HCT116 (cell line): ENCODE data around the gene CUL9. TPM values are rescaled to one million over a fixed set of nuclear protein-coding genes. Genes with fewer than 3 reads are reported as not detected.

Experiments
- ATAC-seq: fragments of 200-7000 bp; cut with Tn5 transposase; 2 replicates; pipeline ENCODE4 v1.9.1; 2020; ENCODE audit warnings: mild to moderate bottlenecking, moderate library complexity
- BruUV-seq: library from RNA; stranded (reverse); fragments of 400-500 nt; replicated peaks from 2 replicates; lab custom pipeline; 2021; lab: Mats Ljungman, UMichigan
- CTCF ChIA-PET: fragments of 300-600 bp; sonication (Branson Sonifier 250); formaldehyde crosslinking; loops from one replicate; lab custom pipeline; 2021; ENCODE audit warnings: antibody characterized with exemption; lab: Charles Lee
- POLR2A ChIA-PET: fragments of 300-600, 350-600 bp; sonication (Branson Sonifier 250); formaldehyde crosslinking; loops from one replicate; lab custom pipeline; 2021; ENCODE audit warnings: antibody characterized with exemption; lab: Charles Lee
- RAD21 ChIA-PET, 2 experiments: fragments of 300-600 bp; sonication (Branson Sonifier 250); formaldehyde crosslinking; loops; one replicate each; lab custom pipeline; 2023; ENCODE audit warnings: low total read pairs in 2 of 2; ENCODE audit not compliant: uncharacterized antibody in 2 of 2, unreplicated experiment in 2 of 2, low non-redundant PET in 1 of 2; lab: Charles Lee
- DNase-seq: peaks from one replicate; pipeline ENCODE4 v3.0.0-alpha.2; 2010; ENCODE audit warnings: low read depth, low spot score
- H2AFZ ChIP-seq: fragments of 200-600 bp; shearing (Covaris generic), sonication (generic); 2 replicates; pipeline ENCODE4 v1.6.1; 2017; ENCODE audit warnings: low read depth, mixed run types, mixed read lengths, antibody characterized with exemption, low read length; ENCODE audit not compliant: poor library complexity, severe bottlenecking
- H3K27ac ChIP-seq: 2 replicates; pipeline ENCODE4 v1.5.1; 2012; ENCODE audit warnings: low read depth, low read length
- H3K27me3 ChIP-seq: fragments of 200-600 bp; sonication (generic); 2 replicates; pipeline ENCODE4 v1.6.1; 2016; ENCODE audit warnings: mixed run types, low read length, mixed read lengths; ENCODE audit not compliant: insufficient read depth
- H3K36me3 ChIP-seq, 2 experiments: fragments of 200-500 bp in 1 of 2; fragments of 200-600 bp in 1 of 2; sonication (Bioruptor generic) in 1 of 2; sonication (generic) in 1 of 2; 2 replicates each; pipeline versions ENCODE4 v1.5.1 to v1.6.1; 2014 to 2016; ENCODE audit warnings: low read length in 2 of 2, inconsistent platforms in 1 of 2, mixed read lengths in 1 of 2, mixed run types in 1 of 2; ENCODE audit not compliant: insufficient read depth in 2 of 2, control insufficient read depth in 1 of 2
- H3K4me1 ChIP-seq, 2 experiments: fragments of 200-600 bp in 1 of 2; sonication (generic) in 1 of 2; 2 replicates each; pipeline versions ENCODE4 v1.5.1 to v1.6.1; 2012 to 2017; ENCODE audit warnings: low read length in 2 of 2, inconsistent platforms in 1 of 2, mild to moderate bottlenecking in 1 of 2, mixed read lengths in 1 of 2, mixed run types in 1 of 2, moderate library complexity in 1 of 2; ENCODE audit not compliant: insufficient read depth in 2 of 2, control insufficient read depth in 1 of 2
- H3K4me2 ChIP-seq: fragments of 200-600 bp; sonication (generic); 2 replicates; pipeline ENCODE4 v1.6.1; 2017; ENCODE audit warnings: mixed run types, low read length, mixed read lengths
- H3K4me3 ChIP-seq, 2 experiments: fragments of 200-600 bp in 1 of 2; sonication (generic) in 1 of 2; replicated peaks in 1 of 2; 2 replicates each; pipeline ENCODE4 v1.5.1; 2011 to 2016; ENCODE audit warnings: low read length in 2 of 2, control low read depth in 1 of 2, low read depth in 1 of 2, mild to moderate bottlenecking in 1 of 2, mixed read lengths in 1 of 2, mixed run types in 1 of 2
- H3K79me2 ChIP-seq: fragments of 200-600 bp; sonication (generic); 2 replicates; pipeline ENCODE4 v1.6.1; 2017; ENCODE audit warnings: mild to moderate bottlenecking, mixed run types, low read length, moderate library complexity, mixed read lengths; ENCODE audit not compliant: insufficient read depth
- H3K9ac ChIP-seq: fragments of 200-600 bp; sonication (generic); 2 replicates; pipeline ENCODE4 v1.6.1; 2016; ENCODE audit warnings: low read length, mixed read lengths
- H3K9me2 ChIP-seq: fragments of 200-600 bp; sonication (generic), shearing (Covaris generic); 2 replicates; pipeline ENCODE4 v1.6.1; 2017; ENCODE audit warnings: mixed run types, mild to moderate bottlenecking, moderate library complexity; ENCODE audit not compliant: insufficient read depth
- H3K9me3 ChIP-seq, 2 experiments: fragments of 200-500 bp in 1 of 2; fragments of 200-600 bp in 1 of 2; sonication (Bioruptor generic) in 1 of 2; sonication (generic) in 1 of 2; 2 replicates each; pipeline ENCODE4 v1.6.1; 2014 to 2017; ENCODE audit warnings: low read length in 2 of 2, mixed read lengths in 2 of 2, inconsistent platforms in 1 of 2, low read depth in 1 of 2, mild to moderate bottlenecking in 1 of 2, mixed run types in 1 of 2, moderate library complexity in 1 of 2; ENCODE audit not compliant: control insufficient read depth in 1 of 2, insufficient read depth in 1 of 2
- H4K20me1 ChIP-seq: fragments of 200-600 bp; sonication (generic), shearing (Covaris generic); 2 replicates; pipeline ENCODE4 v1.6.1; 2017; ENCODE audit warnings: mixed run types, mild to moderate bottlenecking, moderate library complexity; ENCODE audit not compliant: insufficient read depth
- CEBPB ChIP-seq: IDR thresholded peaks from 2 replicates; pipeline ENCODE4 v1.6.1; 2012; ENCODE audit warnings: low read depth
- ELF1 ChIP-seq: IDR thresholded peaks from 2 replicates; pipeline ENCODE4 v1.6.1; 2012; ENCODE audit warnings: low read depth, borderline replicate concordance
- EZH2 ChIP-seq: fragments of 200-600 bp; sonication (generic); IDR thresholded peaks from 2 replicates; pipeline ENCODE4 v1.6.1; 2017; ENCODE audit warnings: antibody characterized with exemption, mixed run types
- EZH2phosphoT487 ChIP-seq: fragments of 200-600 bp; IDR thresholded peaks from 2 replicates; pipeline ENCODE4 v1.6.1; 2018; ENCODE audit warnings: antibody characterized with exemption, borderline replicate concordance
- SP1 ChIP-seq: IDR thresholded peaks from 2 replicates; pipeline ENCODE4 v1.6.1; 2012; ENCODE audit warnings: low read depth
- YY1 ChIP-seq: IDR thresholded peaks from 2 replicates; pipeline ENCODE4 v1.6.1; 2011; ENCODE audit warnings: low read length, low read depth, moderate library complexity, mild to moderate bottlenecking; ENCODE audit not compliant: insufficient replicate concordance; ENCODE audit errors: extremely low read depth
- ZNF274 ChIP-seq: fragments of 200-500 bp; sonication (Bioruptor generic); IDR thresholded peaks from 2 replicates; pipeline ENCODE4 v1.6.1; 2014; ENCODE audit warnings: mild to moderate bottlenecking, low read depth, low read length, inconsistent platforms
- intact Hi-C: fragments of 100-400 bp; cut with micrococcal nuclease; formaldehyde crosslinking; loops from 2 replicates; pipeline ENCODE4 v1.10.0; 2022
- total RNA-seq: library from RNA; stranded (reverse); gene quantifications from one replicate; pipeline ENCODE4 v1.2.1, GENCODE V29; 2021; ENCODE audit not compliant: unreplicated experiment

The CUL9 gene
- total RNA-seq, 1 experiment from 2014 or later = 36.5 TPM

GRCh38 chr6:43185391-43185985 lies 3.5 kb downstream of the CUL9 start:
- Histone ChIP-seq H3K9me2 (no peaks in the 10 kb centered on the region), H3K9me3 (no peaks in the 10 kb centered on the region), H4K20me1 (no peaks in the 10 kb centered on the region), H3K4me3 (no peak overlapping the region), H3K27ac (no peak overlapping the region), H3K79me2 (peaks cover 6% of the 10 kb centered on the region), H3K4me1 (peaks cover 2 to 24% of the 10 kb centered on the region in 2 experiments; a peak in 3 of 4 replicates), H2AFZ (no peak overlapping the region), H3K9ac (no peak overlapping the region), H3K27me3 (no peaks in the 10 kb centered on the region), H3K36me3 (peaks cover 0 to 7% of the 10 kb centered on the region in 2 experiments; a peak in 2 of 4 replicates), H3K4me2 (no peak overlapping the region)
- RAD21 ChIA-PET = no interaction called here
- ATAC-seq = no peak
- intact Hi-C loops = no loop called here
- POLR2A ChIA-PET = no interaction called here
- BruUV-seq = no TSS peak
- DNase-seq = no peak
- TF ChIP-seq ELF1 (no peak), EZH2 (no peak), ZNF274 (no peak)
- CTCF ChIA-PET = no interaction called here

GRCh38 chr6:43186019-43186418 lies 4.0 kb downstream of the CUL9 start:
- ChIA-PET POLR2A (no interaction called here), CTCF (no interaction called here), RAD21 (no interaction called here)
- peaks cover 2 to 19% of the 10 kb centered on the region in 2 experiments; a peak in 3 of 4 replicates for H3K4me1 ChIP-seq
- H3K79me2 ChIP-seq = peaks cover 6% of the 10 kb centered on the region
- BruUV-seq = no TSS peak
- ATAC-seq (no peak), DNase-seq (no peak)
- H3K9me2 ChIP-seq = no peaks in the 10 kb centered on the region
- H3K9ac ChIP-seq = no peak overlapping the region
- peaks cover 0 to 7% of the 10 kb centered on the region in 2 experiments; a peak in 2 of 4 replicates for H3K36me3 ChIP-seq
- no peak overlapping the region for H2AFZ ChIP-seq
- H3K4me3 ChIP-seq = no peak overlapping the region
- no peaks in the 10 kb centered on the region for H4K20me1 ChIP-seq
- TF ChIP-seq SP1 = no peak
- TF ChIP-seq CEBPB = no peak
- TF ChIP-seq EZH2phosphoT487 = no peak
- no peak for TF ChIP-seq YY1
- no peaks in the 10 kb centered on the region for H3K27me3 ChIP-seq
- H3K27ac ChIP-seq = no peak overlapping the region
- intact Hi-C loops = no loop called here
- H3K4me2 ChIP-seq = no peak overlapping the region
- no peaks in the 10 kb centered on the region for H3K9me3 ChIP-seq
